Sigmoid colon (tissue), 4 donors: ENCODE data around the gene PPM1G.

Experiments used
- CTCF ChIP-seq, 4 experiments: fragments of 450-650 bp in 3 of 4; fragments of 200-600 bp in 1 of 4; IDR thresholded peaks; one replicate each; pipeline ENCODE4 v1.5.1; 2016 to 2019; ENCODE audit warnings: antibody characterized with exemption in 4 of 4, mild to moderate bottlenecking in 3 of 4, moderate library complexity in 2 of 4
- EP300 ChIP-seq, 4 donors: sonication (generic); formaldehyde crosslinking; IDR thresholded peaks; one replicate each; pipeline ENCODE4 v1.6.1; 2017; ENCODE audit warnings: antibody characterized with exemption in 4 of 4
- POLR2A ChIP-seq, 2 donors: fragments of 450-650 bp; IDR thresholded peaks; one replicate each; pipeline ENCODE4 v1.6.1; 2016; ENCODE audit warnings: antibody characterized with exemption in 2 of 2, mild to moderate bottlenecking in 2 of 2, moderate library complexity in 2 of 2
- POLR2AphosphoS5 ChIP-seq, 4 donors: sonication (generic); formaldehyde crosslinking; IDR thresholded peaks; one replicate each; pipeline ENCODE4 v1.6.1; 2017; ENCODE audit warnings: antibody characterized with exemption in 4 of 4

DNA sequence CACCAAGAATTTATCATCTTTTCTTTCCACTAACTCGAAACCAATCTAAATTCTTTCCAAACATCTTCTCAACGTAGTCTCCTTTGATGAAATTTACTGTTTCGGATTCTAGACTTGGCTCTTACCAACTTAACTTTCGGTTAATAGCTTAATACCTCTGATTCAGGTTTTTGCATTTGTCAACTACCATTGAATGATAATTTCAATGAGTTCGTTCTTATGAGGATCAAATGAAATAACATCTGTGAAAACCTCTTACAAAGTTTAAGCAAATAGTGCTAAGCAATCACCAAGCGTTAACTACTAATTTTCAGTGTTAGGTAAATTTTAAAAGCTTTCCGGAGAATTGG lies 18.4 kb upstream of the PPM1G start:
- TF ChIP-seq CTCF (IDR thresholded peaks at IDR 0.05) = no peak
- no peak for TF ChIP-seq POLR2A (IDR thresholded peaks at IDR 0.05)
- TF ChIP-seq POLR2AphosphoS5 (IDR thresholded peaks at IDR 0.05) = no peak
- no peak for TF ChIP-seq EP300 (IDR thresholded peaks at IDR 0.05)
